GM12872 (cell line): ENCODE measurements around the gene TPCN2.
A peak's percentile ranks its signal among the peaks of the same experiment; 100 is the strongest.

Source experiments
- CTCF ChIP-seq: IDR thresholded peaks from 3 replicates; pipeline ENCODE4 v1.5.1; 2011; ENCODE audit warnings: low read depth, mild to moderate bottlenecking, low read length, moderate library complexity; ENCODE audit not compliant: insufficient read depth

TPCN2 gene

GRCh38 chr11:69012092-69013008 is 36.4 kb upstream of the TPCN2 start:
- no peak for TF ChIP-seq CTCF

GRCh38 chr11:69013009-69013951 is 35.5 kb upstream of the TPCN2 start, which contains the start of gene MRGPRF:
MRGPRF (minus strand) TSS chr11:69013246; CDS start chr11:69009901, 3,345 bp downstream.
- TF ChIP-seq CTCF = 0 out of 3 replicates have a peak, but pooled peaks have one; percentile 6

- TF ChIP-seq CTCF = no peak
These were observed 34.5 kb upstream of the TPCN2 start for GRCh38 chr11:69014084-69014851.

GRCh38 chr11:69014898-69015549 is 33.7 kb upstream of the TPCN2 start:
- no peak for TF ChIP-seq CTCF

GRCh38 chr11:69017951-69018350 is 30.8 kb upstream of the TPCN2 start:
- TF ChIP-seq CTCF = no peak

- no peak for TF ChIP-seq CTCF
These were observed 29.8 kb upstream of the TPCN2 start for GRCh38 chr11:69018924-69019323.
